HCT116 (cell line): ENCODE results near the gene SZT2. TPM values are rescaled to one million over a fixed set of nuclear protein-coding genes. Genes with fewer than 3 reads are reported as not detected.

Experiments
- ATAC-seq: fragments of 200-7000 bp; cut with Tn5 transposase; 2 replicates; pipeline ENCODE4 v1.9.1; 2020; ENCODE audit warnings: mild to moderate bottlenecking, moderate library complexity
- BruUV-seq: library from RNA; stranded (reverse); fragments of 400-500 nt; replicated peaks from 2 replicates; lab custom pipeline; 2021; lab: Mats Ljungman, UMichigan
- CTCF ChIA-PET: fragments of 300-600 bp; sonication (Branson Sonifier 250); formaldehyde crosslinking; loops from one replicate; lab custom pipeline; 2021; ENCODE audit warnings: antibody characterized with exemption; lab: Charles Lee
- POLR2A ChIA-PET: fragments of 300-600, 350-600 bp; sonication (Branson Sonifier 250); formaldehyde crosslinking; loops from one replicate; lab custom pipeline; 2021; ENCODE audit warnings: antibody characterized with exemption; lab: Charles Lee
- RAD21 ChIA-PET, 2 experiments: fragments of 300-600 bp; sonication (Branson Sonifier 250); formaldehyde crosslinking; loops; one replicate each; lab custom pipeline; 2023; ENCODE audit warnings: low total read pairs in 2 of 2; ENCODE audit not compliant: uncharacterized antibody in 2 of 2, unreplicated experiment in 2 of 2, low non-redundant PET in 1 of 2; lab: Charles Lee
- DNase-seq: peaks from one replicate; pipeline ENCODE4 v3.0.0-alpha.2; 2010; ENCODE audit warnings: low read depth, low spot score
- H2AFZ ChIP-seq: fragments of 200-600 bp; shearing (Covaris generic), sonication (generic); 2 replicates; pipeline ENCODE4 v1.6.1; 2017; ENCODE audit warnings: low read depth, mixed run types, mixed read lengths, antibody characterized with exemption, low read length; ENCODE audit not compliant: poor library complexity, severe bottlenecking
- H3K27ac ChIP-seq: 2 replicates; pipeline ENCODE4 v1.5.1; 2012; ENCODE audit warnings: low read depth, low read length
- H3K27me3 ChIP-seq: fragments of 200-600 bp; sonication (generic); 2 replicates; pipeline ENCODE4 v1.6.1; 2016; ENCODE audit warnings: mixed run types, low read length, mixed read lengths; ENCODE audit not compliant: insufficient read depth
- H3K36me3 ChIP-seq, 2 experiments: fragments of 200-500 bp in 1 of 2; fragments of 200-600 bp in 1 of 2; sonication (Bioruptor generic) in 1 of 2; sonication (generic) in 1 of 2; 2 replicates each; pipeline versions ENCODE4 v1.5.1 to v1.6.1; 2014 to 2016; ENCODE audit warnings: low read length in 2 of 2, inconsistent platforms in 1 of 2, mixed read lengths in 1 of 2, mixed run types in 1 of 2; ENCODE audit not compliant: insufficient read depth in 2 of 2, control insufficient read depth in 1 of 2
- H3K4me1 ChIP-seq, 2 experiments: fragments of 200-600 bp in 1 of 2; sonication (generic) in 1 of 2; 2 replicates each; pipeline versions ENCODE4 v1.5.1 to v1.6.1; 2012 to 2017; ENCODE audit warnings: low read length in 2 of 2, inconsistent platforms in 1 of 2, mild to moderate bottlenecking in 1 of 2, mixed read lengths in 1 of 2, mixed run types in 1 of 2, moderate library complexity in 1 of 2; ENCODE audit not compliant: insufficient read depth in 2 of 2, control insufficient read depth in 1 of 2
- H3K4me2 ChIP-seq: fragments of 200-600 bp; sonication (generic); 2 replicates; pipeline ENCODE4 v1.6.1; 2017; ENCODE audit warnings: mixed run types, low read length, mixed read lengths
- H3K4me3 ChIP-seq, 2 experiments: fragments of 200-600 bp in 1 of 2; sonication (generic) in 1 of 2; replicated peaks in 1 of 2; 2 replicates each; pipeline ENCODE4 v1.5.1; 2011 to 2016; ENCODE audit warnings: low read length in 2 of 2, control low read depth in 1 of 2, low read depth in 1 of 2, mild to moderate bottlenecking in 1 of 2, mixed read lengths in 1 of 2, mixed run types in 1 of 2
- H3K79me2 ChIP-seq: fragments of 200-600 bp; sonication (generic); 2 replicates; pipeline ENCODE4 v1.6.1; 2017; ENCODE audit warnings: mild to moderate bottlenecking, mixed run types, low read length, moderate library complexity, mixed read lengths; ENCODE audit not compliant: insufficient read depth
- H3K9ac ChIP-seq: fragments of 200-600 bp; sonication (generic); 2 replicates; pipeline ENCODE4 v1.6.1; 2016; ENCODE audit warnings: low read length, mixed read lengths
- H3K9me2 ChIP-seq: fragments of 200-600 bp; sonication (generic), shearing (Covaris generic); 2 replicates; pipeline ENCODE4 v1.6.1; 2017; ENCODE audit warnings: mixed run types, mild to moderate bottlenecking, moderate library complexity; ENCODE audit not compliant: insufficient read depth
- H3K9me3 ChIP-seq, 2 experiments: fragments of 200-500 bp in 1 of 2; fragments of 200-600 bp in 1 of 2; sonication (Bioruptor generic) in 1 of 2; sonication (generic) in 1 of 2; 2 replicates each; pipeline ENCODE4 v1.6.1; 2014 to 2017; ENCODE audit warnings: low read length in 2 of 2, mixed read lengths in 2 of 2, inconsistent platforms in 1 of 2, low read depth in 1 of 2, mild to moderate bottlenecking in 1 of 2, mixed run types in 1 of 2, moderate library complexity in 1 of 2; ENCODE audit not compliant: control insufficient read depth in 1 of 2, insufficient read depth in 1 of 2
- H4K20me1 ChIP-seq: fragments of 200-600 bp; sonication (generic), shearing (Covaris generic); 2 replicates; pipeline ENCODE4 v1.6.1; 2017; ENCODE audit warnings: mixed run types, mild to moderate bottlenecking, moderate library complexity; ENCODE audit not compliant: insufficient read depth
- ATF3 ChIP-seq: IDR thresholded peaks from 2 replicates; pipeline ENCODE4 v1.6.1; 2012
- CBX3 ChIP-seq: IDR thresholded peaks from 2 replicates; pipeline ENCODE4 v1.6.1; 2012; ENCODE audit warnings: low read depth
- CEBPB ChIP-seq: IDR thresholded peaks from 2 replicates; pipeline ENCODE4 v1.6.1; 2012; ENCODE audit warnings: low read depth
- CTCF ChIP-seq, 3 experiments: fragments of 200-600 bp in 1 of 3; sonication (generic) in 1 of 3; IDR thresholded peaks in 2 of 3; conservative IDR thresholded peaks in 1 of 3; 2 replicates each; pipeline ENCODE4 v1.5.1; 2012 to 2017; ENCODE audit warnings: low read depth in 2 of 3, low read length in 2 of 3, antibody characterized with exemption in 1 of 3, borderline replicate concordance in 1 of 3, control low read depth in 1 of 3, mild to moderate bottlenecking in 1 of 3, mixed read lengths in 1 of 3, mixed run types in 1 of 3, moderate library complexity in 1 of 3; ENCODE audit not compliant: insufficient read depth in 1 of 3
- EGR1 ChIP-seq: IDR thresholded peaks from 2 replicates; pipeline ENCODE4 v1.6.1; 2012; ENCODE audit warnings: low read depth
- EZH2 ChIP-seq: fragments of 200-600 bp; sonication (generic); IDR thresholded peaks from 2 replicates; pipeline ENCODE4 v1.6.1; 2017; ENCODE audit warnings: antibody characterized with exemption, mixed run types
- EZH2phosphoT487 ChIP-seq: fragments of 200-600 bp; IDR thresholded peaks from 2 replicates; pipeline ENCODE4 v1.6.1; 2018; ENCODE audit warnings: antibody characterized with exemption, borderline replicate concordance
- FOSL1 ChIP-seq: IDR thresholded peaks from 2 replicates; pipeline ENCODE4 v1.6.1; 2012; ENCODE audit warnings: low read depth
- MAX ChIP-seq: IDR thresholded peaks from 2 replicates; pipeline ENCODE4 v1.6.1; 2012
- POLR2A ChIP-seq: IDR thresholded peaks from 2 replicates; pipeline ENCODE4 v1.7.0; 2011; ENCODE audit warnings: borderline replicate concordance; ENCODE audit not compliant: insufficient read depth, insufficient read length; ENCODE audit errors: extremely low read depth
- POLR2AphosphoS5 ChIP-seq: IDR thresholded peaks from 2 replicates; pipeline ENCODE4 v1.6.1; 2011; ENCODE audit warnings: mild to moderate bottlenecking, low read depth, low read length, moderate library complexity
- RAD21 ChIP-seq: IDR thresholded peaks from 2 replicates; pipeline ENCODE4 v1.6.1; 2012; ENCODE audit warnings: low read depth, mild to moderate bottlenecking
- REST ChIP-seq: IDR thresholded peaks from 2 replicates; pipeline ENCODE4 v1.6.1; 2012; ENCODE audit warnings: low read depth
- SIN3A ChIP-seq: IDR thresholded peaks from 2 replicates; pipeline ENCODE4 v1.6.1; 2012; ENCODE audit warnings: low read depth
- SP1 ChIP-seq: IDR thresholded peaks from 2 replicates; pipeline ENCODE4 v1.6.1; 2012; ENCODE audit warnings: low read depth
- TCF7L2 ChIP-seq: IDR thresholded peaks from 2 replicates; pipeline ENCODE4 v1.7.0; 2011; ENCODE audit warnings: borderline replicate concordance, inconsistent platforms; ENCODE audit not compliant: insufficient read depth, insufficient read length; ENCODE audit errors: extremely low read depth
- YY1 ChIP-seq: IDR thresholded peaks from 2 replicates; pipeline ENCODE4 v1.6.1; 2011; ENCODE audit warnings: low read length, low read depth, moderate library complexity, mild to moderate bottlenecking; ENCODE audit not compliant: insufficient replicate concordance; ENCODE audit errors: extremely low read depth
- ZBTB33 ChIP-seq: IDR thresholded peaks from 2 replicates; pipeline ENCODE4 v1.6.1; 2011; ENCODE audit warnings: mild to moderate bottlenecking, low read length, moderate library complexity; ENCODE audit not compliant: insufficient replicate concordance; ENCODE audit errors: extremely low read depth
- ZFX ChIP-seq: fragments of 450-650 bp; IDR thresholded peaks from 2 replicates; pipeline ENCODE4 v1.6.1; 2017
- ZNF274 ChIP-seq: fragments of 200-500 bp; sonication (Bioruptor generic); IDR thresholded peaks from 2 replicates; pipeline ENCODE4 v1.6.1; 2014; ENCODE audit warnings: mild to moderate bottlenecking, low read depth, low read length, inconsistent platforms
- intact Hi-C: fragments of 100-400 bp; cut with micrococcal nuclease; formaldehyde crosslinking; loops from 2 replicates; pipeline ENCODE4 v1.10.0; 2022
- total RNA-seq: library from RNA; stranded (reverse); gene quantifications from one replicate; pipeline ENCODE4 v1.2.1, GENCODE V29; 2021; ENCODE audit not compliant: unreplicated experiment

The SZT2 gene
- total RNA-seq, 1 experiment from 2014 or later: 43.0 TPM

- Histone ChIP-seq H3K27ac (no peak overlapping the region), H3K4me3 (no peak overlapping the region), H2AFZ (no peak overlapping the region), H4K20me1 (no peaks in the 10 kb centered on the region), H3K79me2 (no peaks in the 10 kb centered on the region), H3K9me2 (no peaks in the 10 kb centered on the region), H3K4me1 (peaks cover 0 to 7% of the 10 kb centered on the region in 2 experiments; a peak in 2 of 4 replicates), H3K9me3 (no peaks in the 10 kb centered on the region), H3K36me3 (peaks cover 0 to 3% of the 10 kb centered on the region in 2 experiments; a peak in 1 of 4 replicates), H3K27me3 (no peaks in the 10 kb centered on the region), H3K4me2 (no peak overlapping the region), H3K9ac (no peak overlapping the region)
- ChIA-PET RAD21 (no interaction called here), CTCF (no interaction called here), POLR2A (no interaction called here)
- no TSS peak for BruUV-seq
- TF ChIP-seq POLR2AphosphoS5 (no peak), MAX (no peak), ZNF274 (no peak), TCF7L2 (no peak), CTCF (IDR thresholded peaks at IDR 0.05 in 2 of 3, conservative IDR thresholded peaks at IDR 0.05 in 1 of 3; ENCODE audit: borderline replicate concordance in 1 of 3, insufficient read depth in 1 of 3, low read depth in 2 of 3, low read length in 2 of 3) (no peak), RAD21 (no peak), EZH2phosphoT487 (no peak), POLR2A (no peak), ZFX (no peak), CEBPB (no peak), EGR1 (no peak), ZBTB33 (no peak), REST (no peak), SIN3A (no peak), ATF3 (no peak), YY1 (no peak), SP1 (no peak), CBX3 (no peak), EZH2 (no peak), FOSL1 (no peak)
- no peak for DNase-seq
- ATAC-seq: no peak
- intact Hi-C loops: no loop called here
These were observed 50.7 kb downstream of the SZT2 start for GRCh38 chr1:43440358-43440757.
